CD4-positive, CD25-positive, alpha-beta regulatory T cell (primary cell): Measurements from ENCODE around the gene CYLC1. TPM values are rescaled to one million over a fixed set of nuclear protein-coding genes. Genes with fewer than 3 reads are reported as not detected.

Experiments used
- ATAC-seq, 2 donors: fragments of 150-1000 bp; cut with Tn5 transposase; one replicate each; pipeline ENCODE4 v1.10.0; 2021; ENCODE audit warnings: low read depth in 2 of 2, moderate number of reproducible peaks in 2 of 2, moderate library complexity in 1 of 2
- DNase-seq, 3 donors: peaks; one replicate each; pipeline versions ENCODE4 v3.0.0 to v3.0.0-alpha.2; 2012 to 2022; ENCODE audit warnings: mixed read lengths in 1 of 3
- H3K27ac ChIP-seq: one replicate; pipeline ENCODE4 v1.7.0; 2013; ENCODE audit warnings: mild to moderate bottlenecking, low read length; ENCODE audit not compliant: insufficient read depth, poor library complexity, severe bottlenecking
- H3K27me3 ChIP-seq: one replicate; pipeline ENCODE4 v1.7.0; 2013; ENCODE audit warnings: low read length; ENCODE audit not compliant: control insufficient read depth, insufficient read depth
- H3K36me3 ChIP-seq: one replicate; pipeline ENCODE4 v1.7.0; 2013; ENCODE audit warnings: mild to moderate bottlenecking, low read length, moderate library complexity; ENCODE audit not compliant: control insufficient read depth, insufficient read depth
- H3K4me1 ChIP-seq: 2 replicates; pipeline ENCODE4 v1.7.0; 2013; ENCODE audit warnings: mild to moderate bottlenecking, low read length; ENCODE audit not compliant: insufficient read depth, control insufficient read depth, poor library complexity, severe bottlenecking
- H3K4me3 ChIP-seq: one replicate; pipeline ENCODE4 v1.7.0; 2013; ENCODE audit warnings: low read depth, mild to moderate bottlenecking, low read length, moderate library complexity
- H3K9me3 ChIP-seq, 2 experiments: 1 replicate in 1 of 2; 2 replicates in 1 of 2; pipeline ENCODE4 v1.7.0; 2013; ENCODE audit warnings: low read length in 2 of 2, mild to moderate bottlenecking in 1 of 2, moderate library complexity in 1 of 2; ENCODE audit not compliant: control insufficient read depth in 2 of 2
- H3K27ac Mint-ChIP-seq, 3 donors: one replicate each; pipeline ENCODE4 v1.8.0; 2020 to 2022; ENCODE audit warnings: mild to moderate bottlenecking in 3 of 3, mixed read lengths in 3 of 3, moderate library complexity in 2 of 3
- H3K27me3 Mint-ChIP-seq: one replicate; pipeline ENCODE4 v1.8.0; 2022; ENCODE audit warnings: mild to moderate bottlenecking, mixed read lengths
- H3K36me3 Mint-ChIP-seq: one replicate; pipeline ENCODE4 v1.8.0; 2020; ENCODE audit warnings: mixed read lengths
- H3K4me1 Mint-ChIP-seq, 4 donors: one replicate each; pipeline ENCODE4 v1.8.0; 2020 to 2022; ENCODE audit warnings: mixed read lengths in 4 of 4, mild to moderate bottlenecking in 1 of 4
- H3K4me3 Mint-ChIP-seq, 4 donors: one replicate each; pipeline ENCODE4 v1.8.0; 2020 to 2022; ENCODE audit warnings: mild to moderate bottlenecking in 4 of 4, mixed read lengths in 4 of 4, moderate library complexity in 3 of 4
- H3K9me3 Mint-ChIP-seq, 7 donors: one replicate each; pipeline ENCODE4 v1.8.0; 2020 to 2022; ENCODE audit warnings: mixed read lengths in 7 of 7, mild to moderate bottlenecking in 3 of 7, moderate library complexity in 2 of 7
- polyA plus RNA-seq, 4 donors: library from polyadenylated mRNA; unstranded; fragments of 300-500 nt; fragmentation: Illumina TruSeq; gene quantifications; one replicate each; pipeline ENCODE4 v1.2.3, GENCODE V29; 2021
- total RNA-seq: library from RNA; stranded (reverse); gene quantifications from one replicate; pipeline ENCODE4 v1.2.3, GENCODE V29; 2022

Gene CYLC1, protein sequence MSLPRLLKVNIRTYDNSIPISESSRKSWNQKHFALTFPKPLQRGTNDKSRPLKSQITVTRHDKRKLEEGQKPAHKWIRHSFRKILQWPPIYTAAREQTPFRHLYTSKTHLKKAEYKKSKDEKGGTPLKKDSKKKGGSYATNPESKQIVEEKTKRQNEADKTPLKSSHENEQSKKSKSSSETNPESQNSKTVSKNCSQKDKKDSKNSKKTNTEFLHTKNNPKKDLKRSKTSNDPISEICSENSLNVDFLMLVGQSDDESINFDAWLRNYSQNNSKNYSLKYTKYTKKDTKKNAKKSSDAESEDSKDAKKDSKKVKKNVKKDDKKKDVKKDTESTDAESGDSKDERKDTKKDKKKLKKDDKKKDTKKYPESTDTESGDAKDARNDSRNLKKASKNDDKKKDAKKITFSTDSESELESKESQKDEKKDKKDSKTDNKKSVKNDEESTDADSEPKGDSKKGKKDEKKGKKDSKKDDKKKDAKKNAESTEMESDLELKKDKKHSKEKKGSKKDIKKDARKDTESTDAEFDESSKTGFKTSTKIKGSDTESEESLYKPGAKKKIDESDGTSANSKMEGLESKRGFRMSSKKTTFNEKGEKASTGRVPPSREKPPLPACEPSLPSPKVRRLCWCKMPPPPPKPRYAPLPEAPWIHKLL
- not detected for total RNA-seq
- not detected for polyA plus RNA-seq

DNA sequence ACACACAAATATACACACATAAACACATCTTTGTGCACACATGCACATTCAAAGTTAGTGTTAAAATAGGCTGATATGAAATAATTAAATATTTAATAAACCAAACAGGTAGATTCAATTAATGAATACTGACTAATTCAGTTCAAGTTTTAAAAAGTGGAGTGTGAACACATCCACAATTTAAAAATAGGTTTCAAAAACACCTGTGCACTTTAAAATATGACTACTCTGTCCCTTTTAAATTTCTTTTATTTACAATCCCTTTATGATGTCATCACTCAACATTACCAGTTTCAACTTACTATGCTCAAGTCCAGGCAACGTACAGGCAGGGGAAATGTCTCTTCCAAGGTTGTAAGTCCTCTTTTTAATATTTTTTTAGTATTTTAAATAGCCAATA lies at the start of gene CYLC1:
TSS of gene CYLC1 (plus strand) at position 301 of the 400 bp plus-strand sequence. CDS start at position 338, 37 bp downstream.
- no peaks in the 10 kb centered on the region for H3K36me3 Mint-ChIP-seq

DNA sequence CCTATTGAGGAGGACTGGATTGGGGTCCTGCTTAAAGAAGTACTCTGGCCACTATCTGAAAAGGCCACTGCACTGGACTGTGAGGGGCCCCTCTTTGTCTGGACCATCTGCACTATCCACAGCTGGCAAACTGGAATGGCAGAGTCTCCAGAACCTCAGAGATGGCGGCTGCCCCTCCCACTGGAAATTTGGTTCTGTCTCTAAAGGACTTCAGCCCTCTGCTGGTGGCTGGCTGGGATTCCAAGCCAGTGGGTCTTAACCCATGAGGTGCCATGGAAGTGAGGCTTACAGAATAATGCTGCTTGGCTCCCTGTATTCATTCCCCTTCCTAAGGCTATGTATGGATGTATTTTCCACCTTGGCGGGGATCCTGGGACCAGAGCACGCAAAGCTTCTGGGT lies 41.6 kb upstream of the CYLC1 start:
- H3K36me3 Mint-ChIP-seq = no peaks in the 10 kb centered on the region
- Histone ChIP-seq H3K27me3 (no peaks in the 10 kb centered on the region), H3K9me3 (peaks cover 0 to 3% of the 10 kb centered on the region in 2 experiments), H3K36me3 (no peaks in the 10 kb centered on the region), H3K4me1 (no peaks in the 10 kb centered on the region), H3K4me3 (no peak overlapping the region), H3K27ac (no peak overlapping the region)
- no peak overlapping the region for H3K27ac Mint-ChIP-seq
- DNase-seq = no peak
- H3K27me3 Mint-ChIP-seq = no peaks in the 10 kb centered on the region
- no peaks in the 10 kb centered on the region for H3K4me1 Mint-ChIP-seq
- no peak for ATAC-seq
- H3K9me3 Mint-ChIP-seq = peaks cover 0 to 6% (median 3%) of the 10 kb centered on the region in 7 donors
- no peak overlapping the region for H3K4me3 Mint-ChIP-seq

More for the DNA sequence above, at the start of gene CYLC1:
- ATAC-seq (no peak), DNase-seq (no peak)
- Mint-ChIP-seq H3K27ac (no peak within 1 kb of the TSS), H3K9me3 (peaks cover 0 to 6% (median 3%) of the 10 kb centered on the region in 7 donors), H3K4me3 (no peak within 1 kb of the TSS), H3K27me3 (no peaks in the 10 kb centered on the region), H3K4me1 (no peaks in the 10 kb centered on the region)
- Histone ChIP-seq H3K36me3 (no peaks in the 10 kb centered on the region), H3K27me3 (no peaks in the 10 kb centered on the region), H3K9me3 (peaks cover 0 to 6% of the 10 kb centered on the region in 2 experiments), H3K4me1 (no peaks in the 10 kb centered on the region), H3K27ac (no peak within 1 kb of the TSS), H3K4me3 (no peak within 1 kb of the TSS)

DNA sequence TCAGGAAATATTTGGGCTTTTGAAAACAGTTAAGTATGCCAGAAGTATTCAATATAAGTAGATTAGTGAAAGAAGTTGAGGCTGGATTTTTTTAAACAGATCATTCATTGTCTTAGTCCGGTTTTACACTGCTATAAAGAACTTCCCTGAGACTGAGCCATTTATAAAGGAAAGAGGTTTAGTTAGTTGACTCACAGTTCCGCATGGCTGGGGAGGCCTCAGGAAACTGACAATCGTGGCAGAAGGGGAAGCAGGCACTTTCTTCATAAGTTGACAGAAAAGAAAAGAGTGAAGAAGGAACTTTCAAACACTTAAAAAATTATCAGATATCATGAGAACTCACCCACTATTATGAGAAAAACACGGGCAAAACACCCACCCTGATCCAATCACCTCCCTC lies 31.1 kb upstream of the CYLC1 start:
- Mint-ChIP-seq H3K9me3 (peaks cover 0 to 3% (median 0%) of the 10 kb centered on the region in 7 donors), H3K27me3 (no peaks in the 10 kb centered on the region), H3K27ac (no peak overlapping the region), H3K4me1 (no peaks in the 10 kb centered on the region), H3K4me3 (no peak overlapping the region), H3K36me3 (no peaks in the 10 kb centered on the region)
- Histone ChIP-seq H3K27me3 (no peaks in the 10 kb centered on the region), H3K4me1 (no peaks in the 10 kb centered on the region), H3K4me3 (no peak overlapping the region), H3K36me3 (no peaks in the 10 kb centered on the region), H3K9me3 (no peaks in the 10 kb centered on the region), H3K27ac (no peak overlapping the region)
- ATAC-seq (no peak), DNase-seq (no peak)

DNA sequence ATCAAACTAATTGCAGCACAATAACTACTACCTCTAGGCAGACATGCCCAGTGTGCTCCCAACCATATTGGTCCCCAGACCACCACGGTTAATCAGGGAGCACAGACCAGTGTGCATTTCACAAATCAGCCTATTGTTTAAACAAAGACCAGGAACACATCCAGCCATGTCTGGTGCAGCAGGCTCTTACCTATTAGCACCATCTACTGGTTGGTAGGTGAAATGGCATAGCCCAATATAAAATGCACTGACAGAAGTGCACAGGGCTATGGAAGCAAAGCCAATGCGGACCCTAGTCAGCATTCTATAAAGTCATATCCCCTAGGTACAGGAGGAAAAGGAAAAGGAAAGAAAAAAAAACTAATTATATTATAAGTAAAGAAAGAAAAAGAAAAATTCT lies 15.5 kb upstream of the CYLC1 start:
- Mint-ChIP-seq H3K4me3 (no peak overlapping the region), H3K36me3 (no peaks in the 10 kb centered on the region), H3K9me3 (peaks cover 0 to 4% (median 0%) of the 10 kb centered on the region in 7 donors), H3K27me3 (no peaks in the 10 kb centered on the region), H3K27ac (no peak overlapping the region), H3K4me1 (no peaks in the 10 kb centered on the region)
- Histone ChIP-seq H3K27ac (no peak overlapping the region), H3K27me3 (no peaks in the 10 kb centered on the region), H3K4me1 (no peaks in the 10 kb centered on the region), H3K9me3 (no peaks in the 10 kb centered on the region), H3K4me3 (no peak overlapping the region), H3K36me3 (no peaks in the 10 kb centered on the region)
- ATAC-seq (no peak), DNase-seq (peak in 2 of 3 donors; percentile 6 to 24)

DNA sequence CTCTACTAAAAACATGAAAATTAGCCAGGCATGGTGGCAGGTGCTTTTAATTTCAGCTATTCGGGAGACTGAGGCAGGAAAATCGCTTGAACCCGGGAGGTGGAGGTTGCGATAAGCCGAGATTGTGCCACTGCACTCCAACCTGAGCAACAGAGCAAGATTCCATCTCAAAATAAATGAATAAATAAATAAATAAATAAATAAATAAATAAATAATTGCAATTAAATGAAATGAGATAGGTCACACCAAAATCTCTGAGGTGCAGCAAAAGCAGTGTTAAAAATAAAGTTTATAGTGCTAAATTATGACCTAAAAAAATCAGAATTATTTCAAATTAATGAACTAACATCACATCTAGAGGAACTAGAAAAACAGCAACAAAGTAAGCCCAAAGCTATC lies 13.6 kb upstream of the CYLC1 start:
- H3K27me3 Mint-ChIP-seq = no peaks in the 10 kb centered on the region
- DNase-seq (no peak), ATAC-seq (no peak)
- no peak overlapping the region for H3K4me3 Mint-ChIP-seq
- no peaks in the 10 kb centered on the region for H3K4me1 ChIP-seq
- H3K4me3 ChIP-seq = no peak overlapping the region
- no peaks in the 10 kb centered on the region for H3K36me3 ChIP-seq
- no peak overlapping the region for H3K27ac Mint-ChIP-seq
- no peaks in the 10 kb centered on the region for H3K9me3 ChIP-seq
- H3K9me3 Mint-ChIP-seq = peaks cover 0 to 4% (median 0%) of the 10 kb centered on the region in 7 donors
- no peak overlapping the region for H3K27ac ChIP-seq
- no peaks in the 10 kb centered on the region for H3K36me3 Mint-ChIP-seq
- no peaks in the 10 kb centered on the region for H3K4me1 Mint-ChIP-seq
- H3K27me3 ChIP-seq = no peaks in the 10 kb centered on the region

DNA sequence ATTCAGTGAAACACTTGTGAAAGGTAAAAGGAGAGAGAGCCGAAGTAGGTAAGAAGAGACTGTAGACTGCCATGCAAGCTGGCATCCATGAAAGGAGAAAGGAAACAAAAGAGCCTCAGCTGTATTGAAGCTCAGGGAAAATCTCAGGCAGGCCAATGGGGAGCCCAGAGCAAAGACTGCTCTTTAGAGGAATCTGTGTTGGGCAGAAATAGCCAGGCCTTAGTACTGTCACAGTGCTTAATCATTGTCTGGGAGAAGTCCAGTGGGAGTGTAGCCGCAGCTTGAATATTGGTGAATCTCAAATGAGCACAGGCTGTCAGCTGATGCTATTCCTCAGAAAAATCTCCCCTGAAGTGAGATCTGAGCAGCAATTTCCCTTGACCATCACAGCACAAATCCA lies 27.6 kb downstream of the CYLC1 start:
- no peaks in the 10 kb centered on the region for H3K27me3 ChIP-seq
- H3K4me1 ChIP-seq = no peaks in the 10 kb centered on the region
- Mint-ChIP-seq H3K4me1 (no peaks in the 10 kb centered on the region), H3K36me3 (no peaks in the 10 kb centered on the region), H3K27me3 (no peaks in the 10 kb centered on the region), H3K9me3 (peaks cover 0 to 8% (median 2%) of the 10 kb centered on the region in 7 donors), H3K4me3 (no peak overlapping the region), H3K27ac (no peak overlapping the region)
- H3K36me3 ChIP-seq = no peaks in the 10 kb centered on the region
- no peak overlapping the region for H3K4me3 ChIP-seq
- H3K9me3 ChIP-seq = no peaks in the 10 kb centered on the region
- no peak overlapping the region for H3K27ac ChIP-seq
- no peak for ATAC-seq
- DNase-seq = no peak

DNA sequence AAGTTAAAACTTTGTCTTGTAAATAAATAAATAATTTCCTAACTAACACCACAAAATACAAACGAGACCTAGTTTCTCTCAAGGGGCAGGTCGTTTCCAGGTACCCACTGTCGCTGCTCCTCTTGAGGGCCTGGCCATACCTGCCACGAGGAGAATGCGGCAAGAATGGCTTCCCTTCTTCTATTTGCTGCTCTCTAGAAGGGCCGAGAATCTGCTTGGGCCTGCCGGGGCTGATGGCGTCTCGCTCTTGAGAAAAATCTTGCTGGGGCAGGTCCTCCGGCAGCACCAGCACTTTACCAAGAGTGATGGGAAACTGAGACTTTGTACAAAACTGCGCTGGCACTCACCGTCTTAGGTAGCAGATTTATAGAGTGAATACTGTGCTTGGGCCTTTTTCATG lies 31.5 kb downstream of the CYLC1 start:
- DNase-seq (no peak), ATAC-seq (no peak)
- no peaks in the 10 kb centered on the region for H3K36me3 ChIP-seq
- H3K4me1 ChIP-seq = no peaks in the 10 kb centered on the region
- H3K9me3 ChIP-seq = no peaks in the 10 kb centered on the region
- Mint-ChIP-seq H3K4me1 (no peaks in the 10 kb centered on the region), H3K4me3 (no peak overlapping the region), H3K27me3 (no peaks in the 10 kb centered on the region), H3K36me3 (no peaks in the 10 kb centered on the region), H3K27ac (no peak overlapping the region), H3K9me3 (peaks cover 0 to 14% (median 2%) of the 10 kb centered on the region in 7 donors)
- no peak overlapping the region for H3K27ac ChIP-seq
- no peak overlapping the region for H3K4me3 ChIP-seq
- H3K27me3 ChIP-seq = no peaks in the 10 kb centered on the region
